ENCODE data around the gene MAN2A1.

DNA sequence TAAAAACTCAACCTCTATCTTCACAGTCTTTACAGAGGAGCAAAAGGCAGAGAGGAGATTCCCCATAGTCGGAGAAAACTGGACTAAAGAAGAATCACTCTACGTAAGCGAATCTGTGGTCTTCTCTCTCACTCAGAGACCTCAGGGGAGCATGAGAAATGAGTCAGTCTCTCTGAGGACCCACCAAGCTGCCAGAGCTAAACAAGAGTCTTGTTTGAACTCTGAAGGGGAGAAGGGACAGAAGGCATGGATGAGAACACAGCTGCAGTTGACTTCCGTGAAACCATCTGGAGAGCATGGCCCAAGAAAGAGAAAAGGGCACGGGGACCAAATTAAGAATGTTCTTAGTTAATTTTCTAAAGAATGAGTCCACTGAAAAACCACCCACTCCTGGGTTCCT is 12.8 kb upstream of the MAN2A1 start:
- TF ChIP-seq, protein P1, sequence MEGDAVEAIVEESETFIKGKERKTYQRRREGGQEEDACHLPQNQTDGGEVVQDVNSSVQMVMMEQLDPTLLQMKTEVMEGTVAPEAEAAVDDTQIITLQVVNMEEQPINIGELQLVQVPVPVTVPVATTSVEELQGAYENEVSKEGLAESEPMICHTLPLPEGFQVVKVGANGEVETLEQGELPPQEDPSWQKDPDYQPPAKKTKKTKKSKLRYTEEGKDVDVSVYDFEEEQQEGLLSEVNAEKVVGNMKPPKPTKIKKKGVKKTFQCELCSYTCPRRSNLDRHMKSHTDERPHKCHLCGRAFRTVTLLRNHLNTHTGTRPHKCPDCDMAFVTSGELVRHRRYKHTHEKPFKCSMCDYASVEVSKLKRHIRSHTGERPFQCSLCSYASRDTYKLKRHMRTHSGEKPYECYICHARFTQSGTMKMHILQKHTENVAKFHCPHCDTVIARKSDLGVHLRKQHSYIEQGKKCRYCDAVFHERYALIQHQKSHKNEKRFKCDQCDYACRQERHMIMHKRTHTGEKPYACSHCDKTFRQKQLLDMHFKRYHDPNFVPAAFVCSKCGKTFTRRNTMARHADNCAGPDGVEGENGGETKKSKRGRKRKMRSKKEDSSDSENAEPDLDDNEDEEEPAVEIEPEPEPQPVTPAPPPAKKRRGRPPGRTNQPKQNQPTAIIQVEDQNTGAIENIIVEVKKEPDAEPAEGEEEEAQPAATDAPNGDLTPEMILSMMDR (IDR thresholded peaks at IDR 0.05) = no peak
- TF ChIP-seq EP300 (IDR thresholded peaks at IDR 0.05) = no peak
- no peak for TF ChIP-seq POLR2AphosphoS5 (IDR thresholded peaks at IDR 0.05)
- TF ChIP-seq POLR2A (IDR thresholded peaks at IDR 0.05) = no peak
